ENCODE measurements around the gene YTHDC1.
"Not testable (repeated sequence)": the region's sequence is repeated elsewhere in the genome, so short reads cannot be mapped to it uniquely, and the experiment has no call there.

YTHDC1 gene

GRCh38 chr4:68299492-68300457 lies 50.1 kb downstream of the YTHDC1 start:
- Mint-ChIP-seq H3K36me3 (no peaks in the 10 kb centered on the region), H3K9me3 (peaks cover 7% of the 10 kb centered on the region), H3K4me3 (no peak overlapping the region), H3K27me3 (no peaks in the 10 kb centered on the region), H3K27ac (no peak overlapping the region), H3K4me1 (no peaks in the 10 kb centered on the region)
- peak; percentile 26 for ATAC-seq (ENCODE audit: low read depth)
- no peak for DNase-seq (ENCODE audit: low spot score in 2 of 2)

DNA sequence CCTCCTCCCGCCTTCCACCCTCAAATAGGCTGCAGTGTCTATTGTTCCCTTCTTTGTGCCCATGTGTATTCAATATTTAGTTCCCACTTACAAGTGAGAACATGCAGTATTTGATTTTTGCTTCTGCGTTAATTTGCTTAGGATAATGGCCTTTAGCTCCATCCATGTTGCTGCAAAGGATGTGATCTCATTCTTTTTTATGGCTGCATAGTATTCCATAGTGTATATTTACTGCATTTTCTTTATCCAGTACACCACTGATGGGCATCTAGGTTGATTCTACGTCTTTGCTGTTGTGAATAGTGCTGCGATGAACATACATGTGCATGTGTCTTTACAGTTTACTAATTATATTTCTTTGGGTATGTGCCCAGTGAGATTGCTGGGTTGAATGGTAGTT lies 52.8 kb downstream of the YTHDC1 start:
- H3K4me1 Mint-ChIP-seq = no peaks in the 10 kb centered on the region
- H3K9me3 Mint-ChIP-seq = peaks cover 7% of the 10 kb centered on the region
- H3K27ac Mint-ChIP-seq = no peak overlapping the region
- no peaks in the 10 kb centered on the region for H3K36me3 Mint-ChIP-seq
- H3K27me3 Mint-ChIP-seq = no peaks in the 10 kb centered on the region
- no peak overlapping the region for H3K4me3 Mint-ChIP-seq
- DNase-seq (ENCODE audit: low spot score in 2 of 2) = no peak
- no peak for ATAC-seq (ENCODE audit: low read depth)

GRCh38 chr4:68291256-68291655 lies 58.6 kb downstream of the YTHDC1 start:
- no peak overlapping the region for H3K27ac Mint-ChIP-seq
- H3K27me3 Mint-ChIP-seq = peaks cover 5% of the 10 kb centered on the region
- H3K4me1 Mint-ChIP-seq = peaks cover 5% of the 10 kb centered on the region
- DNase-seq (ENCODE audit: low spot score in 2 of 2) = no peak
- peaks cover 6% of the 10 kb centered on the region for H3K9me3 Mint-ChIP-seq
- no peak overlapping the region for H3K4me3 Mint-ChIP-seq
- no peak for ATAC-seq (ENCODE audit: low read depth)
- H3K36me3 Mint-ChIP-seq = no peaks in the 10 kb centered on the region

DNA sequence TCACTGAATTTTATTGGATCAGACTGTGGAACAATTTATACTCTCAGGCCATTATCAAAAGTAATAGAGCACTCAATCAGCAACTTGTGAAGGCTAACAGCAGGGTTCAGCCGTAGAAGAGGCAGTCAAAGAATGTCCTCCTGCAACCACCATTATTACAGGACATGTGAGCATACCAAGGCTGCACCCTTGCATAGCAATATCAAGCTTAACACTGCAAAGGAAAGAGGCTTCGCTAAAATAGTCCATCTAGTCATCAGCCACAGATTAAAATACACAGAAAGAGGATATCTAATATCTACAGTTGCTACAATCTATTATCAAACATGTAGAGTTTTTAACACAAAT lies 61.5 kb downstream of the YTHDC1 start:
- Mint-ChIP-seq H3K27ac (no peak overlapping the region), H3K4me3 (no peak overlapping the region), H3K4me1 (peaks cover 5% of the 10 kb centered on the region), H3K27me3 (peaks cover 6% of the 10 kb centered on the region), H3K36me3 (no peaks in the 10 kb centered on the region), H3K9me3 (peaks cover 6% of the 10 kb centered on the region)
- DNase-seq (ENCODE audit: low spot score in 2 of 2) (no peak), ATAC-seq (ENCODE audit: low read depth) (no peak)

DNA sequence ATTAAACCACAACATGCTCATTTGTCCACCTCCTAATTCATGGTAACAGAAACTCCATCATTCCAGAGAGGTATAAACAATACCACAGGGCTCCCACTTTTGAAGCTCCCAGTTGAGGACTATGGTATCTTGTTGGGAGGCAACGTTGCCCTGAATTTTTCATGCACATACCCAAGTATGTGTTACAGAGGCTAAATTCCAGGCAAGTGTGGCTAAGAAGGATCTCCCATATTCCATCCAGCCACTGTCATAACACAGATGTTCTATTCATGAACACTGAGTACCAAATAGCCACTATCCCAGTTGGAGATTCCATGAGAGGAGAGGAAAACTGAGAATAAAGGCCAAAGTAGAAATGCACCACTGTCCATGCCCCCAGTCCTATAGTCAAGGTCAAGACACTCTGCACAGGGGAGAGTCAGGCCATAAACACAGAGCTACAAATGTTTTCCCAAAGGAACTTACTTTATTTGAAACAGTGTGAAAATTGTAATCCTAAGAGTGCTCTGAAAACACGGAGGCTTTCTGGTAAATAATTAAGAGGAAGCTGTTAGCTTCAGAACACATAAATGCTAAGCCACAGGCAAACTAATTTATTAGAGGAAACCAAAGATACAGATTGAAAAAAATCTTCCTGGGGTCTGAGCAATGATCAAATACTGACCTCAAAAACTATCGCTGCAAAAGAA lies 62.0 kb downstream of the YTHDC1 start:
- H3K4me1 Mint-ChIP-seq = peaks cover 5% of the 10 kb centered on the region
- peaks cover 6% of the 10 kb centered on the region for H3K27me3 Mint-ChIP-seq
- ATAC-seq (ENCODE audit: low read depth) = no peak
- H3K27ac Mint-ChIP-seq = no peak overlapping the region
- no peak for DNase-seq (ENCODE audit: low spot score in 2 of 2)
- no peak overlapping the region for H3K4me3 Mint-ChIP-seq
- no peaks in the 10 kb centered on the region for H3K36me3 Mint-ChIP-seq
- H3K9me3 Mint-ChIP-seq = peaks cover 6% of the 10 kb centered on the region

GRCh38 chr4:68283714-68284113 lies 66.2 kb downstream of the YTHDC1 start:
- peaks cover 5% of the 10 kb centered on the region for H3K27me3 Mint-ChIP-seq
- ATAC-seq (ENCODE audit: low read depth) (no peak), DNase-seq (ENCODE audit: low spot score in 2 of 2) (no peak)
- peaks cover 5% of the 10 kb centered on the region for H3K4me1 Mint-ChIP-seq
- H3K4me3 Mint-ChIP-seq = no peak overlapping the region
- no peaks in the 10 kb centered on the region for H3K36me3 Mint-ChIP-seq
- no peaks in the 10 kb centered on the region for H3K9me3 Mint-ChIP-seq
- H3K27ac Mint-ChIP-seq = no peak overlapping the region

- ATAC-seq (ENCODE audit: low read depth) (no peak), DNase-seq (ENCODE audit: low spot score in 2 of 2) (no peak)
- H3K27me3 Mint-ChIP-seq = peaks cover 3% of the 10 kb centered on the region
- no peaks in the 10 kb centered on the region for H3K9me3 Mint-ChIP-seq
- peaks cover under 1% of the 10 kb centered on the region for H3K4me1 Mint-ChIP-seq
- no peak overlapping the region for H3K4me3 Mint-ChIP-seq
- H3K36me3 Mint-ChIP-seq = no peaks in the 10 kb centered on the region
- H3K27ac Mint-ChIP-seq = no peak overlapping the region
Measured at GRCh38 chr4:68283095-68283494, 66.8 kb downstream of the YTHDC1 start.

- H3K27ac Mint-ChIP-seq; ATAC-seq (ENCODE audit: low read depth); H3K27me3 Mint-ChIP-seq: not testable (repeated sequence)
Measured at GRCh38 chr4:68281796-68282740, 67.8 kb downstream of the YTHDC1 start.

DNA sequence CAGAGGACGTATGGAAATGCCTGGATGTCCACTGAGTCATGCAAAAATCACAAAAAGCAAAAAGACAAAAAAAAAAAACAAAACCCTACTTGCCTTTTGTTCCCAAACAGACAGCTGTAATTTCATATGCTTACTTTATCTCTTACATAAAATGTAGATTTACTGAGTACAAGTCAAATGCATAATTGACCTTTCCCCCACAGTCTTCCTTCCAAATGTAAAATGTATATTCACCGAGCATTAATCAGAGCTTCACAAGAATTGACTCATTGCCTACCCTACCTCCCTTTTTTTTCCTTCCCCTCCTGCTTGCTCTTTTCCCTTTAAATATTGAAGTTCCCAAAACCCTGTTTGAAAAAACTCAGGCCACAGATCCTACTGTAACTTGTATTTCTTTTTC lies 71.9 kb downstream of the YTHDC1 start:
- peaks cover 2% of the 10 kb centered on the region for H3K36me3 Mint-ChIP-seq
- peaks cover 11% of the 10 kb centered on the region for H3K4me1 Mint-ChIP-seq
- H3K27me3 Mint-ChIP-seq = peaks cover 2% of the 10 kb centered on the region
- ATAC-seq (ENCODE audit: low read depth) (no peak), DNase-seq (ENCODE audit: low spot score in 2 of 2) (no peak)
- no peak overlapping the region for H3K4me3 Mint-ChIP-seq
- no peak overlapping the region for H3K27ac Mint-ChIP-seq
- H3K9me3 Mint-ChIP-seq = no peaks in the 10 kb centered on the region

More at GRCh38 chr4:68281796-68282740, 67.8 kb downstream of the YTHDC1 start:
- not testable (repeated sequence) for H3K4me1 Mint-ChIP-seq; H3K9me3 Mint-ChIP-seq; H3K4me3 Mint-ChIP-seq; DNase-seq (ENCODE audit: low spot score in 2 of 2); H3K36me3 Mint-ChIP-seq

DNA sequence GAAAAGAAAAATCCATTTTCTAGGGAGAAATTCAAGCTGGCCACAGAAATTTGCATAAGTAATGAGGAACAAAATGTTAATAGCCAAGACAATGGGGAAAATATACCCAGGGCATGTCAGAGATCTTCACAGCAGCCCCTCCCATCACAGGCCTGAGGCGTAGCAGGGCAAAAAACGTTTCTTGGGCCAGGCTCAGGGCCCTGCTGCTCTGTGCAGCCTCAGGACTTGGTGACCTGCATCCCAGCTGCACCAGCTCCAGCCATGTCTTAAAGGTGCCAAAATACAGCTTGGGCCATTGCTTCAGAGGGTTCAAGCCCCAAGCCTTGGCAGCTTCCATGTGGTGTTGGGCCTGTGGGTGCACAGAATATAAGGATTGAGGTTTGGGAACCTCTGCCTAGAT lies 72.3 kb downstream of the YTHDC1 start:
- Mint-ChIP-seq H3K36me3 (peaks cover 2% of the 10 kb centered on the region), H3K9me3 (no peaks in the 10 kb centered on the region), H3K27me3 (peaks cover 2% of the 10 kb centered on the region), H3K4me3 (no peak overlapping the region), H3K4me1 (peaks cover 11% of the 10 kb centered on the region), H3K27ac (no peak overlapping the region)
- no peak for ATAC-seq (ENCODE audit: low read depth)
- DNase-seq (ENCODE audit: low spot score in 2 of 2) = no peak

GRCh38 chr4:68272860-68273259 lies 77.0 kb downstream of the YTHDC1 start:
- peaks cover 2% of the 10 kb centered on the region for H3K36me3 Mint-ChIP-seq
- H3K4me1 Mint-ChIP-seq = peaks cover 11% of the 10 kb centered on the region
- peaks cover 3% of the 10 kb centered on the region for H3K9me3 Mint-ChIP-seq
- peaks cover 2% of the 10 kb centered on the region for H3K27me3 Mint-ChIP-seq
- no peak for ATAC-seq (ENCODE audit: low read depth)
- DNase-seq (ENCODE audit: low spot score in 2 of 2) = no peak
- H3K4me3 Mint-ChIP-seq = no peak overlapping the region
- no peak overlapping the region for H3K27ac Mint-ChIP-seq

DNA sequence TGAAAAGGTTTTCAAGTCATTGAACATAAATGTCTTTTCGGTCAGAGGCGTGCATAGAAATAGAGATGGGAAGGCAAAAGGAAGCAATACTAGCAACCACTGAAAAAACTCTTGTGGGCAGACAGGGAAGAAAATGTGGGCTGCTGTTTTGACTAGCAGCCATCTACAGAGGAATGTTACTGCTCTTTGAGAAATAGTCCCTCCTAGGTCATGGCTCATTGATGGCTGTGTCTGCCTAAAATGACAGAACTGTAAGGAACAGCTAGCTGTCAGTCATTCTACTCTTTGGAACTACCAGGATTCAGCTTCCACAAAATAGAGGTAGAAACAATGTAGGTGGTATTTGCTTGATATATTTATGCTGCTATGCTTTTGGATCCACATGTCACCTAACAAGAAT lies 77.5 kb downstream of the YTHDC1 start:
- H3K4me3 Mint-ChIP-seq = peak overlapping the region; percentile 75
- DNase-seq (ENCODE audit: low spot score in 2 of 2) (no peak), ATAC-seq (ENCODE audit: low read depth) (no peak)
- peaks cover 3% of the 10 kb centered on the region for H3K9me3 Mint-ChIP-seq
- peaks cover 2% of the 10 kb centered on the region for H3K36me3 Mint-ChIP-seq
- peaks cover 11% of the 10 kb centered on the region for H3K4me1 Mint-ChIP-seq
- no peak overlapping the region for H3K27ac Mint-ChIP-seq
- peaks cover 2% of the 10 kb centered on the region for H3K27me3 Mint-ChIP-seq

GRCh38 chr4:68271851-68272357 lies 78.0 kb downstream of the YTHDC1 start:
- H3K36me3 Mint-ChIP-seq = peaks cover 2% of the 10 kb centered on the region
- H3K4me1 Mint-ChIP-seq = peaks cover 11% of the 10 kb centered on the region
- DNase-seq (ENCODE audit: low spot score in 2 of 2) = peak in 1 of 2 donors; percentile 20
- peak overlapping the region; percentile 75 for H3K4me3 Mint-ChIP-seq
- peak; percentile 52 for ATAC-seq (ENCODE audit: low read depth)
- H3K27me3 Mint-ChIP-seq = peaks cover 2% of the 10 kb centered on the region
- no peak overlapping the region for H3K27ac Mint-ChIP-seq
- H3K9me3 Mint-ChIP-seq = peaks cover 3% of the 10 kb centered on the region
